CD4-positive, alpha-beta T cell treated with Interleukin-4 for 4 hours (primary cell): Measurements from ENCODE around the gene POLR3H.

Source experiments
- DNase-seq: peaks from one replicate; pipeline ENCODE4 v3.0.0-alpha.2; 2020

The POLR3H gene

GRCh38 chr22:41513391-41513790 lies 30.9 kb downstream of the POLR3H start:
- DNase-seq = no peak

- DNase-seq = no peak
These were observed 31.7 kb downstream of the POLR3H start for GRCh38 chr22:41512421-41513194.

GRCh38 chr22:41511521-41511968 lies 32.7 kb downstream of the POLR3H start:
- no peak for DNase-seq

GRCh38 chr22:41508770-41509170 lies 35.5 kb downstream of the POLR3H start:
- DNase-seq = no peak

- no peak for DNase-seq
These were observed 36.8 kb downstream of the POLR3H start for GRCh38 chr22:41507330-41508063.

GRCh38 chr22:41505511-41506220 lies 38.6 kb downstream of the POLR3H start:
- no peak for DNase-seq

GRCh38 chr22:41504816-41505215 lies 39.5 kb downstream of the POLR3H start:
- no peak for DNase-seq

- no peak for DNase-seq
These were observed 39.9 kb downstream of the POLR3H start for GRCh38 chr22:41504397-41504796.

GRCh38 chr22:41501209-41501608 lies 43.1 kb downstream of the POLR3H start:
- peak; percentile 8 for DNase-seq

GRCh38 chr22:41500303-41500702 lies 44.0 kb downstream of the POLR3H start:
- DNase-seq = no peak

GRCh38 chr22:41499624-41500280 lies 44.5 kb downstream of the POLR3H start:
- DNase-seq = no peak

GRCh38 chr22:41498303-41498835 lies 45.9 kb downstream of the POLR3H start:
- no peak for DNase-seq

- DNase-seq = no peak
These were observed 52.7 kb downstream of the POLR3H start for GRCh38 chr22:41491374-41492100.

- DNase-seq = no peak
These were observed 55.5 kb downstream of the POLR3H start for GRCh38 chr22:41488596-41489385.

GRCh38 chr22:41488076-41488475 lies 56.2 kb downstream of the POLR3H start:
- DNase-seq = no peak

- DNase-seq = no peak
These were observed 57.0 kb downstream of the POLR3H start for GRCh38 chr22:41487037-41487935.

- no peak for DNase-seq
These were observed 59.2 kb downstream of the POLR3H start for GRCh38 chr22:41485033-41485432.

GRCh38 chr22:41482319-41482935 lies 61.8 kb downstream of the POLR3H start:
- DNase-seq = no peak

GRCh38 chr22:41481925-41482318 lies 62.3 kb downstream of the POLR3H start:
- no peak for DNase-seq
